GM12878 (cell line): ENCODE data around the gene C20orf96. TPM values are rescaled to one million over a fixed set of nuclear protein-coding genes. Genes with fewer than 3 reads are reported as not detected.

Source experiments
- ASH2L ChIP-seq: fragments of 300-600, 200-600 bp; sonication (generic); IDR thresholded peaks from 2 replicates; pipeline ENCODE4 v1.6.1; 2017; ENCODE audit warnings: low read depth, mild to moderate bottlenecking, borderline replicate concordance
- ATF3 ChIP-seq: IDR thresholded peaks from 2 replicates; pipeline ENCODE4 v1.6.1; 2011; ENCODE audit warnings: low read depth, mild to moderate bottlenecking, low read length, moderate library complexity, borderline replicate concordance; ENCODE audit errors: extremely low read depth
- BHLHE40 ChIP-seq, 2 experiments: fragments of 450-650 bp in 1 of 2; IDR thresholded peaks; 2 replicates each; pipeline ENCODE4 v1.6.1; 2011 to 2017; ENCODE audit warnings: low read depth in 2 of 2, borderline replicate concordance in 1 of 2, improper control_type of control experiment in 1 of 2, low read length in 1 of 2, mild to moderate bottlenecking in 1 of 2
- BMI1 ChIP-seq: fragments of 450-650 bp; IDR thresholded peaks from 2 replicates; pipeline ENCODE4 v1.6.1; 2016; ENCODE audit warnings: mild to moderate bottlenecking, moderate library complexity, borderline replicate concordance
- E2F8 ChIP-seq: fragments of 450-650 bp; IDR thresholded peaks from 2 replicates; pipeline ENCODE4 v1.6.1; 2018; ENCODE audit warnings: mild to moderate bottlenecking, low read depth, moderate library complexity; ENCODE audit not compliant: partially characterized antibody
- FOS ChIP-seq: IDR thresholded peaks from 3 replicates; pipeline ENCODE4 v1.6.1; 2011; ENCODE audit warnings: borderline replicate concordance; ENCODE audit not compliant: insufficient read length; ENCODE audit errors: extremely low read depth
- IRF4 ChIP-seq: IDR thresholded peaks from 2 replicates; pipeline ENCODE4 v1.6.1; 2011; ENCODE audit warnings: low read depth, low read length
- JUNB ChIP-seq: IDR thresholded peaks from 2 replicates; pipeline ENCODE4 v1.6.1; 2016; ENCODE audit warnings: antibody characterized with exemption, mild to moderate bottlenecking
- KAT2A ChIP-seq: conservative IDR thresholded peaks from 2 replicates; pipeline ENCODE4 v1.6.1; 2011; ENCODE audit warnings: low read depth, low read length; ENCODE audit not compliant: control insufficient read depth
- MYC ChIP-seq: IDR thresholded peaks from 2 replicates; pipeline ENCODE4 v1.6.1; 2011; ENCODE audit warnings: mild to moderate bottlenecking, low read length, moderate library complexity, inconsistent platforms; ENCODE audit not compliant: insufficient read depth, insufficient replicate concordance, insufficient read length, severe bottlenecking
- NBN ChIP-seq: fragments of 450-650 bp; IDR thresholded peaks from 2 replicates; pipeline ENCODE4 v1.6.1; 2016
- NR2C1 ChIP-seq: fragments of 450-650 bp; IDR thresholded peaks from 2 replicates; pipeline ENCODE4 v1.6.1; 2017; ENCODE audit warnings: antibody characterized with exemption, mild to moderate bottlenecking, moderate library complexity
- PML ChIP-seq: IDR thresholded peaks from 2 replicates; pipeline ENCODE4 v1.6.1; 2012; ENCODE audit warnings: low read length, inconsistent platforms
- RAD51 ChIP-seq: fragments of 450-650 bp; IDR thresholded peaks from 2 replicates; pipeline ENCODE4 v1.6.1; 2016; ENCODE audit warnings: moderate library complexity, mild to moderate bottlenecking, inconsistent platforms
- RUNX3 ChIP-seq: IDR thresholded peaks from 2 replicates; pipeline ENCODE4 v1.6.1; 2012; ENCODE audit warnings: low read length, inconsistent platforms
- SMARCA5 ChIP-seq: fragments of 450-650 bp; IDR thresholded peaks from 2 replicates; pipeline ENCODE4 v1.6.1; 2017; ENCODE audit warnings: mild to moderate bottlenecking
- SUPT20H ChIP-seq: IDR thresholded peaks from 2 replicates; pipeline ENCODE4 v1.6.1; 2011; ENCODE audit warnings: low read depth, mild to moderate bottlenecking, low read length, moderate library complexity, borderline replicate concordance; ENCODE audit not compliant: control insufficient read depth
- TBL1XR1 ChIP-seq: IDR thresholded peaks from 2 replicates; pipeline ENCODE4 v1.6.1; 2012; ENCODE audit warnings: low read depth, low read length, improper control_type of control experiment
- TCF3 ChIP-seq: IDR thresholded peaks from 2 replicates; pipeline ENCODE4 v1.6.1; 2012; ENCODE audit warnings: low read depth, mild to moderate bottlenecking, low read length, borderline replicate concordance; ENCODE audit not compliant: insufficient read depth
- WRNIP1 ChIP-seq: IDR thresholded peaks from 2 replicates; pipeline ENCODE4 v1.6.1; 2011; ENCODE audit warnings: low read depth, low read length, improper control_type of control experiment, borderline replicate concordance
- ZNF384 ChIP-seq: IDR thresholded peaks from 2 replicates; pipeline ENCODE4 v1.6.1; 2012; ENCODE audit warnings: low read depth, mild to moderate bottlenecking, low read length, improper control_type of control experiment, borderline replicate concordance
- ZZZ3 ChIP-seq: IDR thresholded peaks from 2 replicates; pipeline ENCODE4 v1.6.1; 2011; ENCODE audit warnings: low read depth; ENCODE audit not compliant: control insufficient read depth, insufficient read length
- polyA plus RNA-seq, 11 experiments: library from polyadenylated mRNA; depleted of rRNA in 4 of 11; unstranded in 6 of 11; stranded (reverse) in 5 of 11; fragments of >200 nt; fragmentation: Nextera tagmentation in 4 of 11; fragmentation: Illumina TruSeq in 1 of 11; extraction: Ambion mirVana in 4 of 11; extraction: Trizol in 1 of 11; gene quantifications; 1 replicate in 1 of 11; 2 replicates in 10 of 11; pipeline versions ENCODE4 v1.2.1 to v1.2.3, GENCODE V29; 2011 to 2016; ENCODE audit warnings: inconsistent platforms in 2 of 11, missing spikeins in 2 of 11, low read depth in 1 of 11
- total RNA-seq, 4 experiments: library from RNA; depleted of rRNA in 3 of 4; stranded (reverse); fragments of >200 nt in 3 of 4; fragmentation: Illumina TruSeq in 1 of 4; extraction: Trizol in 1 of 4; gene quantifications; 2 replicates each; pipeline versions ENCODE4 v1.2.1 to v1.2.3, GENCODE V29; 2013 to 2021
- TF ChIP-seq, protein P1 (sequence below): fragments of 450-650 bp; formaldehyde crosslinking; IDR thresholded peaks from 2 replicates; pipeline ENCODE4 v1.4.0; 2020; ENCODE audit warnings: mild to moderate bottlenecking, moderate library complexity

The C20orf96 gene
- total and polyA plus RNA-seq, 10 of the 15 experiments (the other 5 are each of a cell fraction or from before 2014, with no cell fraction given): 1.4 to 8.6 (median 5.9) TPM

DNA sequence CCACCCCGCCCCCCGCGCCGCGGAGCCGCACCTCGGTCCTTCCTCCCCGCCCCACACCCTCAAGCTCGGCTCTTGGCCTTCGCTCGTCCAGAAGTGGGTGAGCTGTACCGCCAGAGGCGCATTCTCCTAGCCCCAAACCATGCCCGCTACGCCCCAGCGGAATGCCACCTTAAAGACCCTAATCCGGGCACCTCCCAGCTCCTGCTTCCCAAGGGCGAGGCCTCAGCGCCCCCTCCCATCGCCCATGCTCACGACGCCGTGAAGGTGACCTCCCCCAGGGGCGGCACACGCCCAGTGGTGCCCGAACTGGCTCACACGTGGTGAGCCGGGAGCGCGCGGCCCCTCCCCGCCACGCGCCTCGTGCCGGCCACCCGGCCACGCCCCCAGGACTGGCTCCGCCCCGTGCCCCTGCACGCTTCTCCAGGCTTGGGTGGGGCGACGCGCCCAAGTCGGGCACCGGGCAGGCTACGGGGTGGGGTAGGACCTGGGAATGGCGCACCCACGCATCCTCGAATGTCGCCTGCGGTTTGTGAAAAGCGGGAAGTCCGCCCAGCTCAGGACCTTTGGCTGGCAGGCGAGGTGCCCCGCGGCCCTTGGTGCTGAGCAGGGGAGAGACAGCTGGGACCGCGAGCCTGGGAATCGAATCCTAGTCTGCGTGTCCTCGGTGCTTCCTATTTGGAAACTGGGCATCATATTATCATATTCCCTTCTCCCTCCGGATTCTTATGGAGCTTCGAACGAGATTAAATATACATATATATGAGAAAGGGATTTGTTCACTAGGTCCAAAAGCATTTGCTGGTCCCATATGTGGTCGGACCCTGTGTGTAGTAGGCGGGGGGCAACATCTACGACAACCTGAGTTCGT, 33.9 kb upstream of the C20orf96 start (continued):
- TF ChIP-seq PML: no peak; the same call in 1 of the 2 replicates
- TF ChIP-seq ASH2L: no peak
- TF ChIP-seq NR2C1: 0 out of 2 replicates have a peak, but pooled peaks have one; percentile 11
- TF ChIP-seq E2F8: no peak
- TF ChIP-seq ZZZ3: no peak
- no peak for TF ChIP-seq ATF3
- TF ChIP-seq SUPT20H: no peak
- TF ChIP-seq FOS: no peak
- 0 out of 2 replicates have a peak, but pooled peaks have one; percentile 51 for TF ChIP-seq WRNIP1
- TF ChIP-seq ZNF384: no peak
- TF ChIP-seq JUNB: no peak
- TF ChIP-seq MYC: peak; percentile 98
- no peak for TF ChIP-seq BMI1
- TF ChIP-seq TCF3: no peak
- no peak for TF ChIP-seq SMARCA5
- TF ChIP-seq RUNX3: peak; percentile 10
- TF ChIP-seq, protein P1, sequence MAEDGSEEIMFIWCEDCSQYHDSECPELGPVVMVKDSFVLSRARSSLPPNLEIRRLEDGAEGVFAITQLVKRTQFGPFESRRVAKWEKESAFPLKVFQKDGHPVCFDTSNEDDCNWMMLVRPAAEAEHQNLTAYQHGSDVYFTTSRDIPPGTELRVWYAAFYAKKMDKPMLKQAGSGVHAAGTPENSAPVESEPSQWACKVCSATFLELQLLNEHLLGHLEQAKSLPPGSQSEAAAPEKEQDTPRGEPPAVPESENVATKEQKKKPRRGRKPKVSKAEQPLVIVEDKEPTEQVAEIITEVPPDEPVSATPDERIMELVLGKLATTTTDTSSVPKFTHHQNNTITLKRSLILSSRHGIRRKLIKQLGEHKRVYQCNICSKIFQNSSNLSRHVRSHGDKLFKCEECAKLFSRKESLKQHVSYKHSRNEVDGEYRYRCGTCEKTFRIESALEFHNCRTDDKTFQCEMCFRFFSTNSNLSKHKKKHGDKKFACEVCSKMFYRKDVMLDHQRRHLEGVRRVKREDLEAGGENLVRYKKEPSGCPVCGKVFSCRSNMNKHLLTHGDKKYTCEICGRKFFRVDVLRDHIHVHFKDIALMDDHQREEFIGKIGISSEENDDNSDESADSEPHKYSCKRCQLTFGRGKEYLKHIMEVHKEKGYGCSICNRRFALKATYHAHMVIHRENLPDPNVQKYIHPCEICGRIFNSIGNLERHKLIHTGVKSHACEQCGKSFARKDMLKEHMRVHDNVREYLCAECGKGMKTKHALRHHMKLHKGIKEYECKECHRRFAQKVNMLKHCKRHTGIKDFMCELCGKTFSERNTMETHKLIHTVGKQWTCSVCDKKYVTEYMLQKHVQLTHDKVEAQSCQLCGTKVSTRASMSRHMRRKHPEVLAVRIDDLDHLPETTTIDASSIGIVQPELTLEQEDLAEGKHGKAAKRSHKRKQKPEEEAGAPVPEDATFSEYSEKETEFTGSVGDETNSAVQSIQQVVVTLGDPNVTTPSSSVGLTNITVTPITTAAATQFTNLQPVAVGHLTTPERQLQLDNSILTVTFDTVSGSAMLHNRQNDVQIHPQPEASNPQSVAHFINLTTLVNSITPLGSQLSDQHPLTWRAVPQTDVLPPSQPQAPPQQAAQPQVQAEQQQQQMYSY (CRISPR knock-in tag): no peak
- TF ChIP-seq BHLHE40 (IDR thresholded peaks at IDR 0.05; ENCODE audit: borderline replicate concordance in 1 of 2, low read depth in 2 of 2, low read length in 1 of 2): peak; percentile 98 to 100
- TF ChIP-seq TBL1XR1: no peak
- TF ChIP-seq IRF4: no peak
- TF ChIP-seq NBN: 0 out of 2 replicates have a peak, but pooled peaks have one; percentile 50
- peak; percentile 37; the same call in 1 of the 2 replicates for TF ChIP-seq RAD51
- TF ChIP-seq KAT2A: no peak
